Muscle of back (tissue), 11 donors: ENCODE data around the gene ALG14. TPM values are rescaled to one million over a fixed set of nuclear protein-coding genes. Genes with fewer than 3 reads are reported as not detected.
"Not testable (repeated sequence)": the region's sequence is repeated elsewhere in the genome, so short reads cannot be mapped to it uniquely, and the experiment has no call there.

Experiments used
- DNase-seq, 3 donors: peaks; one replicate each; pipeline versions ENCODE4 v3.0.0 to v3.0.0-alpha.2; 2013
- polyA plus RNA-seq, 10 donors: library from polyadenylated mRNA; unstranded; fragments of 120-200 nt; gene quantifications; one replicate each; pipeline ENCODE4 v1.2.1, GENCODE V29; 2013; ENCODE audit not compliant: insufficient read length in 10 of 10

The ALG14 gene
- polyA plus RNA-seq, 10 donors, result 3.8 to 11.3 (median 6.1) TPM

DNA sequence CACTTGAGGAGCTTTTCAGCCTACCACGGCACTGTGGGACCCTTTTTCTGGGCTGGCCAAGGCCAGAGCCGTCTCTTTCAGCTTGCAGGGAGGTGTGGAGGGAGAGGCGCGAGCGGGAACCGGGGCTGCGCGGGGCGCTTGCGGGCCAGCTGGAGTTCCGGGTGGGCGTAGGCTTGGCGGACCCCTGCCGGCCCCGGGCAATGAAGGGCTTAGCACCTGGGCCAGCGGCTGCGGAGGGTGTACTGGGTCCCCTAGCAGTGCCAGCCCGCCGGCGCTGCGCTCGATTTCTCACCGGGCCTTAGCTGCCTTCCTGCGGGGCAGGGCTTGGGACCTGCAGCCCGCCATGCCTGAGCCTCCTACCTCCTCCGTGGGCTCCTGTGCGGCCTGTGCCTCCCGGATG lies 18.5 kb upstream of the ALG14 start:
- not testable (repeated sequence) for DNase-seq

- no peak for DNase-seq
These were observed 17.0 kb upstream of the ALG14 start for GRCh38 chr1:95089650-95090287.

DNA sequence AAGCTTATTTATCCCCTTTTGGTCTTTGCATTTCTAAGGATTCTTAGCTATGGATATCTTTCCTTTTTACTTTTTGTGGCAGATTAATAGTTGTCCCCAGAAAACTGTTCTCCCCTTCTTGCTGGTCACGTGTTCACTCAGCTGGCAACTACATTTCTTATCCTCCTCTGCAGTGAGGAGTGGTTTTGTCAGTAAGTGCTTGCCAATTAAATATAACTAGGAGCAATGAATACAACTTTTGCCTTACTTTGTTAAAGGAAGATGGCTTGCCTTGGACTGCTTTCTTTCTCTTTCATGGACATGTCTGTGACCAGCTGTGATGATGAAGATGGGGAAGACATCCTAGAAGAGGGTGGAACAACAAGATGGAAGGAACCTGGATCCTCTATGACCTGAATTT lies 15.6 kb upstream of the ALG14 start:
- no peak for DNase-seq

DNA sequence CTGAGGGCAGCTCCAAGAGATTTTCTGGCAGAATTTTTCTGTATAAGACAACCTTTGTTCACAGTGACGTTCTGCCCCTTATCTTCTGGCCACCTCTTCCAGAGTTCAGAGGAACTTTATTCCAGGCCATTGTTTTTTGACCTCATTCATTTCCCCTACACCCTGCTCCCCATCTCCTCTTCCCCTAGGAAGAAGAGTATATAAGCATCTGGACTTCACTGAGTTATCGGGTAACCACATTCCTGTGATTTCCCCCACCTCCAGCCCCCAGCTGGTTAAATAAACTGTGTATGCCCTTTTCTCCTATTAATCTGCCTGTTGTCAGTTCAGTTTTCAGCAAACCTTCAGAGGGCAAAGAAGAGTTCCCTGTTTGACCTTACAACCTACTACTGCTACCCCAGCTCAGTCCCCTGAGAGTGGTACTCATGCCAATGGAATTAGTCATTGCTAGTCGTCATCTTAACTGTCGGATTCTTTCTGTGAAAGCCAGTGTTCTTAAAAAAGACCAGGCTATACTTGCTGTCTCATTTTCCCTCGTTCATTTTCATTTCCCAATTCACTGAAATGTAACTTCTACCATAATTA lies 14.3 kb upstream of the ALG14 start:
- peak; percentile 27 to 88 (median 62) for DNase-seq

DNA sequence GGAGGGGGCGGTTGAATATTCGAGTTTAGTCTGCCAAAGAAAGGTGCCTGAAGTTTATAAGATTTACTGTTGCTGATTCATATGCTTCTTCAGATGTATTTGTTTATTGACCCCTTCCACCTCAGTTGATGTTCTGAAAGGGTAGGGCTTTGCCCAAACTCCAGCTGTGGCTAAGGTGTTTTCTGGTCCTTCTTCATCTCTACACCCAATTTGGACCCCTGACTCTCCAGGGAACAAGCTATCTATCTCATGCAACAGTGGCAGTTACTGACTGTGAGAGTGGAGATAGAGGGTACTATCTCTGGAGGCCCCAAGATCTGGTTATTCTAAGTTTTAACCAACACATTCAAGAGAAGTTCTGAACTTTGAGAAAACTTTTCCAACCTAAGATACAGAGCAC lies 12.6 kb upstream of the ALG14 start:
- DNase-seq, result no peak

DNA sequence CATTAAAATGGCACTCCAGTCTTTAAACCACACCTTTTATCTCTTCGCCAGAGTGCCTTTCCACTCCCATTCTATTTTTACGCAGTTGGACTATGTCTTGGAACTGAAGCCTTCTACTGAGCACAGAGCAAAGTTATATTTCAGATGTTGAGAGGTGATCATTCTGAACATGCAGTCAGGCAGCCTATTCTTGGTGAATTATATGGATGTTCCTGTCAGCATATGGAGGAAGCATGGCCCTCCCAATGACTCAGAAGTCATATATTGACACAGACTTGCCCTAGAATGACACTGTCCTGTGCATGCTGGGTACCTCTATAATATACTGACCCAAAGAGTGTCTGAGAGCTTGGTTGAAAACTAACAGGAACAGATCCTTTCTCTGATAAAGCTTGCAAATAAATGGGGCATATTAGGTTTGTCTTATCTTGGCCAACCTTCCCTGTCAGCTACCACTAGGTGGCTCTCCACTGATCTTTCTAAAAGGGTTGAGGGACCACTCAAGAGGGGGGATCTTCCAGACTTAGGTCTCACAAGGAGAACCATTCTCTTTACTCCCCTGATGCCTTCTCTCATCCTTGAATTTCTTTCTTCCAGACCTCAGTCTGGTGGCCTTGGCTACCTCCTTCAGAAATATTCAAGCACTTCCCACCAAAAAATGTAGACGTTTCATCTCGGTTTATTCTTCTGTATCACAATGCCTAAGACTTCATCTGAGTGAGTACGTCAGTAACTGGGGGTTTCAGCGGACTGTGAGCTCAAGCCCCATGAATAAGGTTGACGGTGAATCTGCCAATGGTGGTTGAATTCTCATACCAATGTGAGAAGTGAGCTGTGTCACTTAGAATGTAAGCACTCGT lies 11.8 kb upstream of the ALG14 start:
- DNase-seq, result peak in 1 of 3 donors; percentile 52

DNA sequence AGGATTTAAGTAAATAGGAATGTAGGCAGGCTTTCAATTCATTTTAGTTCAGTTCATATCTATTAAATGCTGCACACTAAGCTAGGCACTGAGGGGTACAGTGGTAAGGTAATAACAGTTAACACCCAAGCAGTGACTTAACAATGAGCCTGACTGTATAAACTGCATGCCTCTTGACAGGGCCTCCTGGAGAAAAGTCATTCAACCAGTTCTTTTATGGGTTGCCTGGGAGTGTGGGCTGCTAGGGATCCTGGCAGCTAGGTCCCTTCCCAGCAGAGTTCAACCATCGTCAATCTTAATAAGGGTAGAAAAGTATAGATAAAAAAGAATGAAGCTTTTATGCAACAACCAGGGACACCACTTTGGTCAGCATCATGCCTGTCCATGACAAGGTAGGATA lies 8.1 kb upstream of the ALG14 start:
- DNase-seq, result no peak

GRCh38 chr1:95080446-95080845 lies 7.7 kb upstream of the ALG14 start:
- no peak for DNase-seq

DNA sequence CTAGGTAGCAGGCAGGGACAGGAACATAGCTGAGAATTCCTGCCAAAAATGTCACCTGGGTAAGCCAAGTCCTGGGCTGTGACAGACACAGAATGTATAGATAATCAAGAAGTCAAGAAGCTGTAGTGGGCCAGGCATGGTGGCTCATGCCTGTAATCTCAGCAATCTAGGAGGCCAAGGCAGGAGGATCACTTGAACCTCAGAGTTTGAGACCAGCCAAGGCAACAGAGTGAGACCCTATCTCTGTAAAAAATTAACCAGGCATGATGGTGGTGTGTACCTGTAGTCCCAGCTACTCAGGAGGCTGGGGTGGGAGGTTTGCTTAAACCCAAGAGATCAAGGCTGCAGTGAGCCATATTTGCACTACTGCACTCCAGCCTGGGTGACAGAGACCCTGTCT lies 3.3 kb upstream of the ALG14 start:
- DNase-seq, result no peak

GRCh38 chr1:95073446-95073845 lies 695 bp upstream of the ALG14 start:
- no peak for DNase-seq

DNA sequence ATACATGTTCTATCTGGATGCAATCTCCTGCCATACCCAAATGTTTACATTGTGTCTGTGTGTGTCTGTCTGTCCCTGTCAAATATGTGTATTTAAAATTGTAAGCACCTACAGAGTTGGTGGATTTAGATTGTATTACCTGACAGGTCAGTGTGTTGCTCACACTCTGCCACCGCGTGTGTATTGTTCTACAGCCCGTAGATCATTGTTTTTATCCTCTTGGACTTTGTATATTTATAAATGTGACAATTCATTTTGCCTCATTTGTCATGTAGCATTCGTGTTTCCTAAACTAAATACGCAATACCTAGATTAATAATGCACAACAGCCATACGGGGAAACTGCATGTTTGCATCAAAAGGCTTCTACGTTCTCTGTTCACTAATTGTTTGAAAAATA lies 634 bp downstream of the ALG14 start:
- DNase-seq, result no peak

DNA sequence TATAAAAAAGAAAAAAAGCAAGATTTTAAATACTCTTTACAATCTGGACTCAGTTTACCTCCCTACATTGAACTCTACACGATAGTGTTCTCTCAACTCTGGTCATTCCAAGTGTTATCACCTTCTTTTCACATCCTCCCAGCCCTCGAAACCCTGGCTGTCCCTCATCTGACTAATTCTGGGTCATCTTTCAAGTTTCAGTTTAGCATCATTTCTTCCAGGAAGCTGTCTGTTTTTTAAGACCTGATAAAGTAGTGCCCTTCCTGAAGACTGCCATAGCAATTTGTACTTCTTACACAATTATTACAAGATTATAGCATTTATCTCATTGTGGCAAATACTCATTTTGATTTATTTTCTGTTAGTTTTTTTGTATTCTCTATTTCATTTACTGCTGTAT lies 1.2 kb downstream of the ALG14 start:
- DNase-seq, result no peak

DNA sequence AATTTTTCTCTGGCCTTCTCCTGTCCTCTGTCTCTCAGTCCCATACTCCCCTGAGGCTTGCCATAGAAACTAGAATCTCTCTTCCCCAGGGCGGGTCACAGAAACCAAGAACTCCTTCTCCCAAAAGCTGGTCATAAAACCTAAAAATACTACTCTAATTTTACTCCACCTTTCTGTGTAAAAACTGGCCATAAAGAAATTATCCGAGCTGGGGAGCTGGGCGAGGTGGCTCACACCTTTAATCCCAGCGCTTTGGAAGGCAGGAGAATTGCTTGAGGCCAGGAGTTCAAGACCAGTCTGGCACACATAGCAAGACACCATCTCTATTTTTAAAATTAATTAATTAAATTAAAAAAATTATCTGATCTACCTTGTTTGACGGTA lies 3.0 kb downstream of the ALG14 start:
- DNase-seq, result no peak

DNA sequence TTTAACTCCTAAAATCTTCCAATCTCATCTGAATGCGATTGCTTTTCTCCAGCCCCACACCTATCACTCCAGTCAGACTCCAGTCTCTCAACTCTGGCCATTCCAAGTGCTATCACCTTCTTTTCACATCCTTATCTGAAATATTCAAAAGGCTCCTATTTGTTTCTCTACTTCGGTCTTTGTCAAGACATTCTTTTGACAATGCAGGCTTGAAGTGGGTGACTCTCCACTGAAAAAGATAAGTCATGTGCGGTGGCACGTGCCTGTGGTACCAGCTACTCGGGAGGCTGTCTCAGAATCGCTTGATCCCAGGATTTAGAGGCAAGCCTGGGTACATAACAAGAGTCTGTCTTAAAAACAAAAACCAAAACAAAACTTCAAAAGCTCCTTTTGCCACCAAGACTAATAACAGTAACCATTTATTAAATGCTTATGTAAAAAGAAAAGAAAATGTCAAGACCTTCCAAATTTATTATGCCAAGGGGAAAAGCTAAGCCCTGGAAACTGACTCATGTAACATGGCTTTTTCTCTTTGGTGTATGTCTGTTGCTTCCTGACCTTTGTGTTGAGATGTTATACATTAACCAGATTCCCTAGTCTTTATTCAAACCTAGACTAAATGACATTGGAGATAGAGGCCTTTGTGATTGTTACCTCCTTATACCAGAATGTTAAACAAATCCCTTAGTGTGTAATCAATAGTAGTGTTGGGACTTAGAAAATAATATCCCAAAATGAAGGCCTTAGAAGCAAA lies 3.6 kb downstream of the ALG14 start:
- no peak for DNase-seq

DNA sequence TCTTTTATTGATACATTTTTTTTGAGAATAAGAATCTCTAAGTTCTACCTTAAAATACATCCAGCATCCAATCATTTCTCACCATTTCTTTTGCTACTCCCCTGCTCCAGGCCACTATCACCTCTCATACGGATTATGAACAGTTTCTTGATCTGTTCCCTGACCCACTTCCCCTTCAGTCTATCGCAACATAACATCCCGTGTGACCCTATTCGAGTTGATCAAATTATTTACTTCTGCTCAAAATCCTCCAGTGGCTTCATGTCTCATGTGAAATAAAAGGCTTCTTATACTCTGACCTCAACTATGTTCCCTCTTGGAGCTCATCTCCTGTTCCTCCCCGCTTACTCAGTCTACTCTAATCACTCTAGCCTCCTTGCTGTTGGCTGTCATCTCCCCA lies 5.2 kb downstream of the ALG14 start:
- DNase-seq, result no peak

DNA sequence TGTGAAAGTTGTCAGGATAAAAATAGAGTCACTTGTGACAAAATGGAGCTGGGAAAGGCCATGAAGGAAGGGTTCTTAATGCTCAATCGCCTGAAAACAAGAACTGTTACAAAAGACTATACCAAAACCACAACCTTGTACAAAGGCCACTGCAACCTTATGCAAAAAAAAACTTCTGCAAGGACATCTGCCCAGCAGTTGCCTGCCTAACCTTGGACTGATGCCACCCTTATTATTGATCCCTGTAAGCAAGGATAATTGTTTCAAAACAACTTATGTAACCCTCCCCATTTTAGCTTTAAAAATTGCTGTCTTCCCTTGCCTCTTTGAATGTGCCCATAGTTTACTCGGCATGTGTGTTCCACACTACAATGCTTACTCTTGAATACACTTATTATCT lies 5.7 kb downstream of the ALG14 start:
- no peak for DNase-seq

- no peak for DNase-seq
These were observed 11.2 kb downstream of the ALG14 start for GRCh38 chr1:95061445-95062006.

DNA sequence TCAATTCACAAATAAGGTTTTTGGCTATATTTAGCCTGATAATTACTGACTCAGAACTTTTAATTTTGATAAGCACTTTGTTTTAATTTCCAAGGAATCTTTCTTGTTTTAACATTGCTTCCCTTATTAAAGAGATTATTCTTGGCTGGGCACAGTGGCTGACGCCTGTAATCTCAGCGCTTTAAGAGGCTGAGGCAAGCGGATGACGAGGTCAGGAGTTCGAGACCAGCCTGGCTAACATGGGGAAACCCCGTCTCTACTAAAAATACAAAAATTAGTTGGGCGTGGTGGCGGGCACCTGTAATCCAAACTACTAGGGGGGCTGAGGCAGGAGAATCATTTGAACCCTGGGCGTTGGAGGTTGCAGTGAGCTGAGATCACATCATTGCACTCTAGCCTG lies 13.8 kb downstream of the ALG14 start:
- no peak for DNase-seq

- peak in 1 of 3 donors; percentile 62 for DNase-seq
These were observed 15.4 kb downstream of the ALG14 start for GRCh38 chr1:95057351-95057750.

DNA sequence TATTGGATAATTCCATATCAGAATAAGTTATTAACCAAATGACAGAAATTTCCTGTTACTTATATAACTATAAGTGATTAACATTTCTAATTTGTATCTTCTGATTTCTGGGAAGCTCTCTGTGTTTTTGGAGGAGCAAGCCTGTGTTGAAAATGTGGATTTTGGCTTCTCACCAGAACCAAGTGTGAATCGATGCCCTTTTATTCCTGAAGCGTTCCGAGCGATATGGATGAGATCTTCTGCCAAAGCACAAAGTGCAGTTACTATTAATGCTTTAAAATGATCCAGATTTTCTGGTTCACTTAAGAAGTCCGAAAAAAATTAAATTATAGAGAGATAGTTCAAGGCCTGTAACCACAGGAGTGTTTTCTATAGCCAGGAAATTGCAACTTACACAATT lies 22.8 kb downstream of the ALG14 start:
- no peak for DNase-seq

DNA sequence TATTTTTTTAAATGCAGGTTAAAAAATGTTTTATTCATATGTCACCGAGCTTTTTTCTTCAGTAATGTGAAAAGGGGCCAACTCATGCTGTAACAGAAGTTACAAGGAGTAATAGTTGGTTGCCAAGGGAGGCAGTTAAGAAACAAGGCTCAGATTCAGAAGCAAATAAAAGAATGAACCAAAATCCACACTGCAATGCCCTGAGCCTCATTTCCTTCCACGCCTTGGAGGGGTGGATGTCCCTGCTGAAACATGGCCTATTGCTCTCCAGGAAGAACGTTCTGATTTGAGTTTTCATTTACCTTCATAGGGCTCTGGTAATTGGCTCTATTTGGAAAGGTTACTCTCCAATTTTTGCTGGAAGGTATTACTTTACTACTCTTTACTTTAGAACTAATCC lies 24.4 kb downstream of the ALG14 start:
- peak in 1 of 3 donors; percentile 45 for DNase-seq

DNA sequence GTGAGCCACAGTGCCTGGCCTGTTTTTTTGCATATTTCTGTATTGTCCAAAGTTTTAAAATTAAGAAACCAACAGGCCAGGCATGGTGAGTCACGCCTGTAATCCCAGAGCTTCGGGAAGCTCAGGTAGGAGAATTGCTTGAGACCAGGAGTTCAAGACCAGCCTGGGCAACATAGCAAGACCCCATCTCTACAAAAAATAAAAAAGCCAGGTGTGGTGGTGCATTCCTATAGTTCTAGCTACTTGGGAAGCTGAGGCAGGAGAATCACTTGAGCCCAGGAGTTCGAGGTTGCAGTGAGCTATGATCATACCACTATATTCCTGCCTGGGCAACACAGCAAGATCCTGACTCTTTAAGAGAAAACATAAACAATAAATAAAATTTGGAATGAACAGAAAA lies 25.1 kb downstream of the ALG14 start:
- DNase-seq, result not testable (repeated sequence)
